Skin epidermis (tissue), 12 donors: ENCODE measurements around the gene TMEM107.

Source experiments
- H3K27ac ChIP-seq, 21 experiments: fragments of 200-600 bp; sonication (generic) in 11 of 21; one replicate each; pipeline ENCODE4 v1.5.0; 2020; ENCODE audit warnings: mild to moderate bottlenecking in 3 of 21, inconsistent platforms in 2 of 21, moderate library complexity in 2 of 21
- H3K4me3 ChIP-seq, 7 experiments: fragments of 200-600 bp; sonication (generic) in 2 of 7; one replicate each; pipeline ENCODE4 v1.5.0; 2020; ENCODE audit warnings: inconsistent platforms in 2 of 7, mild to moderate bottlenecking in 2 of 7, moderate library complexity in 1 of 7

The TMEM107 gene

GRCh38 chr17:8166731-8167130 lies 9.4 kb downstream of the TMEM107 start:
- Histone ChIP-seq H3K27ac (peak overlapping the region in 11 of 21 experiments; percentile 4 to 61 (median 52)), H3K4me3 (no peak overlapping the region)

- H3K27ac ChIP-seq: peak overlapping the region in 20 of 21 experiments; percentile 55 to 100 (median 99)
These were observed 11.4 kb downstream of the TMEM107 start for GRCh38 chr17:8164815-8165131.

GRCh38 chr17:8163978-8164814 lies 12.0 kb downstream of the TMEM107 start:
- Histone ChIP-seq H3K27ac (peak overlapping the region in 20 of 21 experiments; percentile 55 to 100 (median 99)), H3K4me3 (peak overlapping the region in 1 of 7 experiments; percentile 94)

More at GRCh38 chr17:8164815-8165131, 11.4 kb downstream of the TMEM107 start:
- H3K4me3 ChIP-seq: no peak overlapping the region

GRCh38 chr17:8162997-8163977 lies 12.9 kb downstream of the TMEM107 start:
- Histone ChIP-seq H3K27ac (peak overlapping the region; percentile 88 to 100 (median 99)), H3K4me3 (peak overlapping the region; percentile 73 to 99 (median 94))

GRCh38 chr17:8162233-8162996 lies 13.8 kb downstream of the TMEM107 start, which contains the start of gene VAMP2:
Gene VAMP2 (minus strand): TSS chr17:8162948. CDS start chr17:8162879, 69 bp downstream.
- peak within 1 kb of the TSS; percentile 73 to 99 (median 94) for H3K4me3 ChIP-seq
- peak within 1 kb of the TSS; percentile 88 to 100 (median 99) for H3K27ac ChIP-seq

- H3K27ac ChIP-seq: peak overlapping the region; percentile 88 to 100 (median 99)
- peak overlapping the region; percentile 73 to 99 (median 94) for H3K4me3 ChIP-seq
These were observed 14.6 kb downstream of the TMEM107 start for GRCh38 chr17:8161289-8162232.

GRCh38 chr17:8160741-8161221 lies 15.4 kb downstream of the TMEM107 start:
- Histone ChIP-seq H3K27ac (peak overlapping the region in 12 of 21 experiments; percentile 11 to 100 (median 98)), H3K4me3 (peak overlapping the region in 1 of 7 experiments; percentile 73)

GRCh38 chr17:8160224-8160577 lies 16.0 kb downstream of the TMEM107 start:
- H3K4me3 ChIP-seq: no peak overlapping the region
- H3K27ac ChIP-seq: peak overlapping the region in 6 of 21 experiments; percentile 58 to 100 (median 98)

- Histone ChIP-seq H3K27ac (peak overlapping the region in 9 of 21 experiments; percentile 7 to 99 (median 38)), H3K4me3 (no peak overlapping the region)
These were observed 16.5 kb downstream of the TMEM107 start for GRCh38 chr17:8159459-8160223.

GRCh38 chr17:8159032-8159400 lies 17.2 kb downstream of the TMEM107 start:
- peak overlapping the region in 7 of 21 experiments; percentile 22 to 97 (median 41) for H3K27ac ChIP-seq
- no peak overlapping the region for H3K4me3 ChIP-seq

GRCh38 chr17:8158267-8159031 lies 17.7 kb downstream of the TMEM107 start:
- Histone ChIP-seq H3K27ac (peak overlapping the region in 16 of 21 experiments; percentile 8 to 98 (median 64)), H3K4me3 (no peak overlapping the region)

GRCh38 chr17:8156246-8156992 lies 19.8 kb downstream of the TMEM107 start:
- peak overlapping the region; percentile 43 to 96 (median 57) for H3K4me3 ChIP-seq
- H3K27ac ChIP-seq: peak overlapping the region; percentile 78 to 100 (median 95)

GRCh38 chr17:8155996-8156245 lies 20.3 kb downstream of the TMEM107 start:
- Histone ChIP-seq H3K4me3 (peak overlapping the region; percentile 43 to 96 (median 57)), H3K27ac (peak overlapping the region; percentile 78 to 100 (median 95))

- peak overlapping the region; percentile 78 to 100 (median 95) for H3K27ac ChIP-seq
- peak overlapping the region; percentile 43 to 96 (median 57) for H3K4me3 ChIP-seq
These were observed 20.8 kb downstream of the TMEM107 start for GRCh38 chr17:8155231-8155995.

GRCh38 chr17:8154608-8155155 lies 21.5 kb downstream of the TMEM107 start:
- peak overlapping the region; percentile 43 to 96 (median 57) for H3K4me3 ChIP-seq
- peak overlapping the region; percentile 78 to 100 (median 95) for H3K27ac ChIP-seq
